Measurements from ENCODE around the gene PNPLA4. TPM values are rescaled to one million over a fixed set of nuclear protein-coding genes. Genes with fewer than 3 reads are reported as not detected.

The PNPLA4 gene
- total RNA-seq, 1 donor from 2014 or later, result 10.3 TPM

- Histone ChIP-seq H3K27me3 (ENCODE audit: control insufficient read depth, insufficient read depth, low read length) (no peaks in the 10 kb centered on the region), H3K4me3 (ENCODE audit: low read depth, low read length) (no peak overlapping the region), H3K36me3 (ENCODE audit: control insufficient read depth, insufficient read depth, low read length) (no peaks in the 10 kb centered on the region)
- TF ChIP-seq CTCF (IDR thresholded peaks at IDR 0.05; ENCODE audit: insufficient read depth, low read length, severe bottlenecking), result no peak
- DNase-seq (ENCODE audit: low read depth) (peak; percentile 2), FAIRE-seq (no peak)
Observed at GRCh38 chrX:7953446-7953845, 26.2 kb upstream of the PNPLA4 start.

- Histone ChIP-seq H3K27me3 (ENCODE audit: control insufficient read depth, insufficient read depth, low read length) (no peaks in the 10 kb centered on the region), H3K36me3 (ENCODE audit: control insufficient read depth, insufficient read depth, low read length) (no peaks in the 10 kb centered on the region), H3K4me3 (ENCODE audit: low read depth, low read length) (no peak overlapping the region)
- no peak for FAIRE-seq
- no peak for TF ChIP-seq CTCF (IDR thresholded peaks at IDR 0.05; ENCODE audit: insufficient read depth, low read length, severe bottlenecking)
- DNase-seq (ENCODE audit: low read depth), result no peak
Observed at GRCh38 chrX:7950865-7951264, 23.7 kb upstream of the PNPLA4 start.

- no peak for FAIRE-seq
- TF ChIP-seq CTCF (IDR thresholded peaks at IDR 0.05; ENCODE audit: insufficient read depth, low read length, severe bottlenecking), result no peak
- Histone ChIP-seq H3K27me3 (ENCODE audit: control insufficient read depth, insufficient read depth, low read length) (no peaks in the 10 kb centered on the region), H3K4me3 (ENCODE audit: low read depth, low read length) (no peak overlapping the region), H3K36me3 (ENCODE audit: control insufficient read depth, insufficient read depth, low read length) (no peaks in the 10 kb centered on the region)
- DNase-seq (ENCODE audit: low read depth), result no peak
Observed at GRCh38 chrX:7948483-7948882, 21.3 kb upstream of the PNPLA4 start.

- FAIRE-seq, result no peak
- Histone ChIP-seq H3K36me3 (ENCODE audit: control insufficient read depth, insufficient read depth, low read length) (no peaks in the 10 kb centered on the region), H3K27me3 (ENCODE audit: control insufficient read depth, insufficient read depth, low read length) (no peaks in the 10 kb centered on the region), H3K4me3 (ENCODE audit: low read depth, low read length) (no peak overlapping the region)
- TF ChIP-seq CTCF (IDR thresholded peaks at IDR 0.05; ENCODE audit: insufficient read depth, low read length, severe bottlenecking), result no peak
- no peak for DNase-seq (ENCODE audit: low read depth)
Observed at GRCh38 chrX:7946960-7947359, 19.7 kb upstream of the PNPLA4 start.

GRCh38 chrX:7943600-7944245 is 16.5 kb upstream of the PNPLA4 start:
- FAIRE-seq (no peak), DNase-seq (ENCODE audit: low read depth) (peak; percentile 77)

More at GRCh38 chrX:7943600-7944245, 16.5 kb upstream of the PNPLA4 start:
- Histone ChIP-seq H3K36me3 (ENCODE audit: control insufficient read depth, insufficient read depth, low read length) (no peaks in the 10 kb centered on the region), H3K27me3 (ENCODE audit: control insufficient read depth, insufficient read depth, low read length) (no peaks in the 10 kb centered on the region), H3K4me3 (ENCODE audit: low read depth, low read length) (no peak overlapping the region)
- TF ChIP-seq CTCF (IDR thresholded peaks at IDR 0.05; ENCODE audit: insufficient read depth, low read length, severe bottlenecking), result no peak

Data from bronchial epithelial cell (primary cell).